Islet of Langerhans (tissue), 1 donor: ENCODE measurements around the gene ZNF639.
"Not testable (repeated sequence)": the region's sequence is repeated elsewhere in the genome, so short reads cannot be mapped to it uniquely, and the experiment has no call there.

Experiments
- FAIRE-seq: peaks from one replicate; lab custom pipeline; 2011; peaks lifted over from hg19 to GRCh38; lab: Jason Lieb, UNC

ZNF639 gene, protein sequence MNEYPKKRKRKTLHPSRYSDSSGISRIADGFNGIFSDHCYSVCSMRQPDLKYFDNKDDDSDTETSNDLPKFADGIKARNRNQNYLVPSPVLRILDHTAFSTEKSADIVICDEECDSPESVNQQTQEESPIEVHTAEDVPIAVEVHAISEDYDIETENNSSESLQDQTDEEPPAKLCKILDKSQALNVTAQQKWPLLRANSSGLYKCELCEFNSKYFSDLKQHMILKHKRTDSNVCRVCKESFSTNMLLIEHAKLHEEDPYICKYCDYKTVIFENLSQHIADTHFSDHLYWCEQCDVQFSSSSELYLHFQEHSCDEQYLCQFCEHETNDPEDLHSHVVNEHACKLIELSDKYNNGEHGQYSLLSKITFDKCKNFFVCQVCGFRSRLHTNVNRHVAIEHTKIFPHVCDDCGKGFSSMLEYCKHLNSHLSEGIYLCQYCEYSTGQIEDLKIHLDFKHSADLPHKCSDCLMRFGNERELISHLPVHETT

DNA sequence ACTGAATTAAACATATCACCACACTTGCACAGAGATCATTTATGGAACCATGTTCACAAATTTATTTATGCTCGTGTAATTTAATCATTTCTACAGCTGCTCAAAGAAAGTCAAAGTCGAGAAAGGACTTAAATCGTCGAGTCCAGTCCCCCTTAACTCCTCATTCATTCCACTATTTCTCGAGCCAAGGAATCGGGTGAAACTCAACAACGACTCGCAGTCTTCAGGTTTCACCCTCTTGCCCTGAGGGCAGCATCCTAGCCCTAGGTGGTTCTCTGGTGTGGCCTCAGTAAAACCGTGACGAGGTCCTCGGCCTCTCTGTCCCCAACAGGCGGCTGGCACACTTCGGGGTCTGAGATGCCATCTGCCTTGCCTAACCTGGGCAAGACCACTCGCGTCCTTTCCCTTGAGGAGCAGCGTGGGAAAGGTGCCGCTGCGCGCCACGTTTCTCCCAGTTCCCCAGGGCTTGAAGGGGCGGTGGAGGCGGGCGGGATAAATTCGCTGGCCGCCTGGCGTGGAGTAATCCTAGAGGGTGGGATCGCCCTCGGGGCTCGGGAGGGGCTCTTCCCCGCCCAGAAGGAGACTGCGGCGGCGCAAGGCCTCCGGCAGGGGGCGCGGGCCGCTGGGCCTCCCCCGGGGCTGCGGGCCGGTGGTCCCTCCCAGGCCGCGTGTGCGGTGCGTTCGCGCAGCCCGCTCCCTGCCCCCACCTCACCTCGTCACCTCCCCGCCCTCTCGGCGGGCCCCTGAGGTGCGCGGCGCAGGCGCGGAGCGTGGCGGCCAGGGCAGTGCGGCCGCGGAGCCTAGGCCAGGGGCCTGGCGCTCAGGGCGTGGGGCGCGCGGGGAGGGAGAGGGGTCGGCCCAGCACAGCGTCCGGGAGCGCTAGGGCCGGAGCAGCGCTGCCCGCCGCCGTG is at the start of gene ZNF639:
TSS of gene ZNF639 (plus strand) at position 746 of the 911 bp plus-strand sequence. CDS start 5,263 bp downstream, outside the sequence.
- no peak for FAIRE-seq

DNA sequence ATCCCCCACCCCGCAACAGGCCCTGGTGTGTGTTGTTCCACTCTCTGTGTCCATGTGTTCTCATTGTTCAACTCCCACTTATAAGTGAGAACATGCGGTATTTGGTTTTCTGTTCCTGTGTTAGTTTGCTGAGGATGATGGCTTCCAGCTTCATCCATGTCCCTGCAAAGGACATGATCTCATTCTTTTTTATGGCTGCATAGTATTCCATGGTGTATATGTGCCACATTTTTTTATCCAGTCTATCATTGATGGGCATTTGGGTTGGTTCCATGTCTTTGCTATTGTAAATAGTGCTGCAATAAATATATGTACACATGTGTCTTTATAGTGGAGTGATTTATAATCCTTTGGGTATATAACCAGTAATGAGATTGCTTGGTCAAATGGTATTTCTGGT is 48.4 kb upstream of the ZNF639 start:
- not testable (repeated sequence) for FAIRE-seq

DNA sequence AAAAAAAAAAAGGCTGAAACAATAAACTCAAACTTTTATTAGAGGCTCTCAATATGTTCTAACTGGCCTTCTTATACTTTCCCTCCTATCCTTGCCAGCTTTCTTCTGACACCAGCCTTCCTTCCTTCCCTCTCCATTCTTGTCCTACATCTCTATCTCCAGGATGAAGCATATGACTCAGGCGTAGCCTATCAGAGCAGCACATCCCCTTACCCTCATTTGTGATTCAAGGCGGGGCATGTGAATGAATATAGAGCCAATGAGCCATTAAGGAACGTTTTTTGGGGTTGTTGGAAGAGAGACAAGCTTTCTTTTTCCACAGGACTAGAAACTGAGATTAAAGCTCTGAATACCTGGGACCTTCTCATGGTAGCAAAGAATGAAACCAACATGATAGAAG is 46.8 kb upstream of the ZNF639 start:
- FAIRE-seq = no peak

DNA sequence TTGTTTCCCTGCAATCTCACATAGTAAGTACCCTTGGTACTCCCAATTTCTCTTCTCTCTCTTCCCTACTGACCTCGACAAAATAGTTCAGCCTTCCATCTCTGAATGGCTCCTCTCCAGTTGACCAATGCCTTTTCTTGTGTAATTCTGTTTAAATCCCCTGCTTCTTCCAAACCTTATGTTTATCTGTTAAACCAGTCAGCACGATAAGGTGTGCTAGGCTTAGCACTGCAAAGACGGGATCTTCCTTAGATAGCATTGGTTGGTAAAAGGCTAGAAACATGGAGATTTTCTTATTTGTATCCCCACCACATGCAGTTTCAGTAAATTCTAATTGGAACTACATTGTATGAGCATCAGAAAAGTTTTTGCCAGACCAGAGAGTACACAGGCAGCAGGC is 46.1 kb upstream of the ZNF639 start:
- FAIRE-seq = no peak

DNA sequence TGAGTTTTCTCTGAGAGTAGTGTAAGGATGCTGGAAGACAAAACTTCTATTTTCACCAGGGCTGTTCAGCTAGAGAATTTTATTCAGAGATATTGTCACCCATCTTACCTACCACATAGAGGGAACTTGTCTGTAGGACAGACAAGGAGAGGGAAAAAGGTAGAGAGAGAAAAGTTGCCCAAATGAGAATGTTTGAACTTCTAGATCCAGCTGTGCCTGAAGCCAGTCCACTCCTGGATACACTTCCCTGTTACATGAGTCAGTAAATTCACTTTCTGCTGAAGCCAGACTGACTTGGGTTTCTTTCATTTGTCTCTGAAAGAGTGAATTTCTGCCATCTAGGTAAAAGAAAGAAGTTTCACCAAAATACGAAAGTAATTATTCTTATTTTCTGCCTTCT is 44.7 kb upstream of the ZNF639 start:
- no peak for FAIRE-seq

DNA sequence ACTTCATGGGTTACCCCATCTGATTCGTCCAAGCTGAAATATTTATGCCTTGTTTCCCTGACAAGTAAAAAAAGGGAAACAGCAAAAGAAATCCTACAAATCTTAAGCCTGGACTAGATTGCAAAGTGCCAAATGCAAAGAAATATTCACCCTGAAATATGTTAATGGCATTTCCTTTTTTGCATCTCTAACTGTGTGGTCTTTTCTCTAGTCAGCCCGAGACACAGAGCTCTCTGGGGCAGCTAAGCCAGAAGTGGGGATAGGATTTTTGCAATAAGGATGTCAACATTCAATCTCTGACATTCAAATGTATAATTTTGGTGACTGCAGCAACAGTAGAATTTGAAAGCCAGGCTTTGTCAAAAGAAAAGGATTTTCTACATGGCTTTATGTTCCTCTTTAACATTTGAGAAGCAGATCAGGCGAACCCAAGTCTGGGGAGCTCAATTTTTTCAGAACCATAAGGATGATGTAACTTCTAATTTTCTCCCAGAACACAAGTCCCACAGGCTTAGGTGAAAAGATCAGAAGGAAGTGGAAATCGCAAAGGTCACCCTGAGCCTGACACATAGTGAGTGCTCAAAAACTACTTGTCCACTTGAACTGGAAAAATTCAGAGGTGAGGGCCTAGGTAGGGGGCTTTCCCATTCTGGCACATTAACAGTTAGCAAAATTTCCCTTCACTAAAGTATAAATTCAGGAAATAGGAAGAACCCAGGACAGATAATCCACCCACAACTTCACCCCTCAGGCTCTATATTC is 43.7 kb upstream of the ZNF639 start:
- FAIRE-seq = no peak

DNA sequence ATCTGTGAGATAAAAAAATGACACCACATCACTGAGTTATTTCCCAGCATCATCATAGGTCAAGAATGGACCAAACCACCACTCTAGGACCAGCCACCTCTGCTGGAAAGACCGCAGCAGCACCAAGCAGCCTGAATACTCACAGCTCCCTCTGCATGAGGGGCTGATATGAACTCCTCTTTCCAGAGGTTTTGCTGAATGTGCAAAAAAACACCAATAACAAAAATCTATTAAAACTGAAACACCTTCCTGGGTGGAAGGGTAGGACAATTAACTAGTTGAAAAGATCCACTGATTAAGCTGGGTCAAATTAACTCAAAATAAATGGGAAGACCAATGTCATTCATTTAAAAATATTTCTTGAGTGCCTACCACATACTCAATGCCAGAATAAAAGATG is 43.0 kb upstream of the ZNF639 start:
- FAIRE-seq = no peak

DNA sequence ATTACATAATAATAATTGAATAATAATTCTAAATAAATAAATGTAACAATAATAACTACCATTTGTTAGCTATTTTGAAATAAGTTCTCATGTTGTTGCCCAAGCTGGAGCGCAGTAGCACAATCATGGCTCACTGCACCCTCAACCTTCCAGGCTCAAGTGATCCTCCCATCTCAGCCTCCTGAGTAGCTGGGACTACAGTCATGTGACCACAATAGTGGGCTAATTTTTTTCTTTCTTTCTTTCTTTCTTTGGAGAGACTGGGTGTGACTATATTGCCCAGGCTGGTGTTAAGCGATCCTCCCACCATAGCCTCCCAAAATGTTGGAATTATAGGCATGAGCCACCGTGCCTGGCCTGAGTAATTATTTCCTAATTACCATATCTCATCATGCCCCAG is 41.0 kb upstream of the ZNF639 start:
- no peak for FAIRE-seq

DNA sequence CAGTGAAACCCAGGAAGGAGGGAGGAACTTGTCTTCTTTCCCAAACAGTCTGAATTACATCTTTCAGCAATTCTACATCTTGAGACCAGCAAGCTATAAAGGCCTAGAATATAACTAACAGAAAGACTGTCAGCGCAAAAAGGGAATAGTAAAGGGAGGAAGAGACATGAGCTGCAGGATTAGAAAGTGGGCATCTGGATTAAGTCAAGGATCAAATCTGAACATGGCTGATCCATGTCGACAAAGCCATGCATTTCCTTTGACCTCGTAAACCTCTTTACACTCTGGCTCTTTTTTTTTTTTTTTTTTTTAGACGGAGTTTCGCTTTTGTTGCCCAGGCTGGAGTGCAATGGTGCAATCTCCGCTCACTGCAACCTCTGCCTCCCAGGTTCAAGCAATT is 36.5 kb upstream of the ZNF639 start:
- FAIRE-seq = no peak

DNA sequence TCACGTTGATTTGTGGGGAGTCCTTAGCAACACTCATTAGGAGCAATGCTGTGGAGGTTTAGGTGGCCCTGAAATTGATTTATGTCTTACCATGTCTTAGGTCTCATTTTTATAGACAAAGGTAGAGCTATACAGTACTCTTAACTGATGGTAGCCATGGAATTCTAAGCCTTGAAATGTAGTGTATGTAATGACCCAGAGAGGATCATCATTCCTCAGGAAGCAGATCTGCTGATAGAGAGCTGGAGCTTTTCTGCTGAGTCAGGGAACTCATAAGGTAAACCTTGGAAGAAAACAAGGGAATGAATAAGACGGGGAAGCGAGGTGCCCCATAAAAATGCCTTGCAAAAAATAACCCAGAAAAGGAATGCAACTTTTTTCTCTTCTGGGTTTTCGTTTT is 34.0 kb upstream of the ZNF639 start:
- no peak for FAIRE-seq

DNA sequence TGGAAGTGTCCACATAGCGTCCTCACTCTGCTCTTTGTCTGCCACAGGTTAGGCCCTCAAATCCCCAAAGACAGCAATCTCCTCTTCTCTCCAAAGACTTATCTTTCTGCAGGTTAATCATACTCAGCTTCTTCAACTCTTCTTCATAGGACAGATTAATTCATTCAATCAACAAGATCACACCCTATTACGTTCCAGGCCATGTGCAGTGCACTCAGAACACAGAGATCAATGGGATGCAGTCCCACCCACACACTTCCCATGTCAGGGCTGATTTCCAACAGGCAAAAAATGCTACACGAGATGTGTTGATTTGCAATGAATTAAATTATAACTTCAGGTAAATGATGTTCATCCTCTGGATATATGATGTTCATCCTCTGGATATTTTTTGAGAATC is 33.5 kb upstream of the ZNF639 start:
- FAIRE-seq = no peak

DNA sequence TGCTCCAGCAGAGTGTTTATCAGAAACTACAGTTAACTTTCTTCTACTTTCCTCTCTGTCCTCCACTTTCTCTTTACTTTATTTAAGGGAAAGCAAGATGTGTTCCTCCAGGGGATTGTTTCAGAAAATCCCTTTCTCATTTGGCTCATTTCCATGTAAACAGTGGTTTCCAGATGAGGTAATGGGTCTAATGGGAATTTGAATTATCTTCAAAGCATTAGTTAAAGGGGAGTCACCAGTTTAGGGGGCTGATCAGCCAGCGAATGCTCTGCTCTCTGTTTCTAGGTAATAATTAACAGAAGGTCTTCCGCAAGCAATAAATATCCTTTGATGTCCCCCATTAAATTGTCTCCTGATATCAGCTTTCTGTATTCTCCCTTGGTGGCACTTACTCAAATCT is 30.4 kb upstream of the ZNF639 start:
- FAIRE-seq = no peak

DNA sequence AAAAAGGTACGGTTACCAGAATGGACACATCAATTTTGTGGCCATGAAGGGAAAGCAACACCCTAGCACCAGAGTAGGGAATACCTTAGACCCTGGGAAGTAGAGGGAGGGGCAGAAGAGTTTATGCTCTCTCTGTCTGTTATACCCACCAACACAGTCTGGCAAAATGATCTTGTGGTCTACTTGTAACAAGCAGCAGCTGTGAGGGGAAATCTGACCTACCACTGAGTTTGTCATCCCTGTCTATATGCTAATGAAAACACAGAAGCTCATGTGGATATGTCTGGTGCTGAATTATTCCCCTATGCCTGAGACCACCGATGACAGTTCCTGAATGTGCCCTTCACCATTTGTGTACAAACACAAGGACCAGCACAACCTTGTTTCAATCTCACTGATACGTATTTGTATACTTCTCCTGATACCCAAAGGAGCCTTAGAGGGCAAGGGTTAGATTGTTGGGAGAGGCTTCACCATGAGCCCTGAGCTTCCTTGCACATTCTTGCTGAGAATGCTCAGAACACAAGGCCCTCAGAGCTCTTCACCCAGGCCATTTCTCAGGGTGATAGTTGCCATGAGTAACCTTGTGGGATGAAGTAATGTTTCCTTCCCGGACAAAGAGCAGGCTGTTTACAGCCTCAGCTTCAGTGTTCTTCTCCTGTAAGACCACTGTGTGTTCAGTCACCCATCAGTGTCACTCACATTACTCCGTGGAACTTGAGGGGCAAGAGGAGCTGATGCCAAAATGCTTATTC is 24.7 kb upstream of the ZNF639 start:
- no peak for FAIRE-seq

DNA sequence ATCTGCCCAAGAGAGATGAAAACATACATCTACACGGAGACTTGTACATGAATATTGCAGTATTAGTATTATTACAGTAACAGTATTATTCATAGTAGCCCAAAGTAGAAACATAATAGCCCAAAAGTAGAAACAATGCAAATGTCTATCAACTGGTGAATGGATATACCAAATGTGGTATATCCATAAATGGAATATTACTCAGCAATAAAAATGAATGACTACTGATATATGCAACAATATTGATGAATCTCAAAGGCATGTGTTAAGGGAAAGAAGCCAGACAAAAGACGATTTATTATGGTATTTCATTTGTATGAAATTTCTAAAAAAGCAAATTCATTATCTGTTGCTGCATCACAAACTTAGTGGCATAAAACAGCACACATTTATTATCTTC is 23.5 kb upstream of the ZNF639 start:
- no peak for FAIRE-seq

DNA sequence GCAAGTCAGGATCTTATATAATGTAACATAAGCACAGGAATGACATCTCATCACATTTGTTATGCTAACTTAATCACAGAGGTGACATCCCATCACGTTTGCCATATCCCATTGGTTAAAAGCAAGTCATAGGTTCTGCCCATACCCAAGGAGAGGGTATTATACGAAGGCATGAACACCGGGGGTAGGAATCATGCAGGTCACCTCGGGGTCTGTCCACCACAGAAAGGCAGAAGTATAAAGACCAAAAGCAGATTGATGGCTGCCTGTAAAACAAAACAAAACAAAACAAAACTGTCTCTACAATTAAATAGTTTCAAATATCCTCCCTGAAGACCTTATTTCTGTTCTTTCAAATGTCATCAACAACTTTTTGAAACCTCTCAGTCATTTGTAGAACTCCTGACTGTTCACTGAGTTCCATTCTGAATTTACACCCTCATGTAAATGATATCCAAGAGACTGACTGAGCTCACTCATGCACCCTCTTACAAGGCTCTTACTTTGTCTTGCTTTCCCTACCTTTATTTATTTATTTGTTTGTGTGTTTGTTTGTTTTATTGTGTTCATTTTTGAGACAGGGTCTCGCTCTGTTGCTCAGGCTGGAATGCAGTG is 22.7 kb upstream of the ZNF639 start:
- FAIRE-seq = no peak

DNA sequence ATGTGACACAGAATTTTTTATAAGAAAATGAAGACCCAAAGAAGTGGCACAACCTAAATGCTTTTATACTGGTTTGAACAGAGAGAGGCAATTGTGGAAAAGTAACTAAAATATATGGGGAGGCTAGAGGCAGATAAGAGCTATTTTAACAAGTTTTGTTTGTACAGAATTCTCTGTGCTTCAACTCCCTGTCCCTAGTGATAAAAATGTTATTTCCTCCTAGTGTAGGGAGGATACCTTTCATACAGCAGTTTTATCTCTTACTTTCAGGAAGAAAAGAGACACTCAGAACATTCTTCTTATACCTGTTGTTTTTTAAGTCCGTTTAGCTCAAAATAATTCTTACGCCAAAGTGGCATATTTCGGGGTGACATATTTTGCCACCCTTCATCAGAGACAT is 21.2 kb upstream of the ZNF639 start:
- no peak for FAIRE-seq

DNA sequence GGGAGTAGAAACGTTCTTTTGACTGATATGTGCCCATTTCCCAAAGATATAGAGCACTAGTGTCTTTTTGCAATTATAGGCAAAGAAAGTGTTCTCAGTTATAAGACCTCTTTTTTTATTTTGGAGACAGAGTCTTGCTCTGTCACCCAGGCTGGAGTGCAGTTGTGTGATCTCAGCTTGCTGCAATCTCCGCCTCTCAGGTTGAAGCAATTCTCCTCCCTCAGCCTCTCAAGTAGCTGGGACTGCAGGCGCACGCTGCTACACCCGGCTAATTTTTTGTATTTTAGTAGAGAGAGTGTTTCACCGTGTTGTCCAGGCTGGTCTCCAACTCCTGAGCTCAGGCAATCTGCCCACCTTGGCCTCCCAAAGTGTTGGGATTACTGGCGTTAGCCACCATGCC is 20.7 kb upstream of the ZNF639 start:
- no peak for FAIRE-seq

DNA sequence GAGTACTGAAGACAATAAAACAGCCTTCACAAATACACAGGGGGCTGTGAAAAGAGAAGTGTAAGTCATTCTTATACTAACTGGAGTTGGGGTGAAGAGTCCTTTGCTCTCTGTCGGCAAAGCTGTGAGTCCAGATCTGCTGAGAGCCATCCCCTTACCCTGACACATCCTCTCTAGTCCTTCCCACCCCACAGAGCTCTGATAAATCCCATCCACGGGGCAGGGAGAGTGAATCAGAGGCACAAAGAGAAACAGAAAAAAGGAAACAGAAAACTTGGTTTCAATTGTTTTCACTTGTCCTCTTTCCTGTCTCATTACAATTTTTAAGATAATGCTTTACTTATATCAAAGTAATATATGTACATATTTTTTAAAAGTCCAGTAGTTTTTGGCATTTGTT is 18.2 kb upstream of the ZNF639 start:
- FAIRE-seq = no peak

DNA sequence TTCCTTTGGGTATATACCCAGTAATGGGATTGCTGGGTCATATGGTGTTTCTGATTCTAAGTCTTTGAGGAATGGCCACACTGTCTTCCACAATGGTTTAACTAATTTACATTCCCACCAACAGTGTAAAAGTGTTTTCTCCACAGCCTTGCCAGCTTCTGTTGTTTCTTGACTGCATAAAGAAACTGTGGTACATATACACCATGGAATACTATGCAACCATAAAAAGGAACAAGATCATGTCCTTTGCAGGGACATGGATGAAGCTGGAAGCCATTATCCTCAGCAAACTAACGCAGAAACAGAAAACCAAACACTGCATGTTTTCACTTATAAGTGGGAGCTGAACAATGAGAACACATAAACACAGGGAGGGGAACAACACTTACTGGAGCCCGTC is 15.5 kb upstream of the ZNF639 start:
- not testable (repeated sequence) for FAIRE-seq

DNA sequence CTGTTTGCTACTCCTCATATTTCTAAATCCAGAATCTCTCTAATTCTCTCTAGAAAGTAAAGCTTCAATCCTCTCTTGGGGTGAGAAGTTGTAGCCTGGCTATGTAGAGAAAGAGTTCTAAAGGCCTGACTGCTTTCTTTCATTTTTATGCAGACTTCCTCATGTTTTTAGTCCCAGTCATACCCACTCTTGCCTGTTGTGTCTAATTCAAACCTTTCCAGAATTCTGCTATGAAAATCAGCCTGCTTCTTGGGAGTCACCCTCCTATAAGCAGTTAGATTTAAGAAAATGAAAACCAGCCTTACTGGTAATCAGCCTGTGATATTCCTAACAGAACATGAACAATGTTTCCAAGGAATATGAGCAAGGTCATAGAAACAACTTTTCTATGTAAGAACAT is 14.8 kb upstream of the ZNF639 start:
- no peak for FAIRE-seq
